ENCODE results near the gene UFL1.

UFL1 gene

DNA sequence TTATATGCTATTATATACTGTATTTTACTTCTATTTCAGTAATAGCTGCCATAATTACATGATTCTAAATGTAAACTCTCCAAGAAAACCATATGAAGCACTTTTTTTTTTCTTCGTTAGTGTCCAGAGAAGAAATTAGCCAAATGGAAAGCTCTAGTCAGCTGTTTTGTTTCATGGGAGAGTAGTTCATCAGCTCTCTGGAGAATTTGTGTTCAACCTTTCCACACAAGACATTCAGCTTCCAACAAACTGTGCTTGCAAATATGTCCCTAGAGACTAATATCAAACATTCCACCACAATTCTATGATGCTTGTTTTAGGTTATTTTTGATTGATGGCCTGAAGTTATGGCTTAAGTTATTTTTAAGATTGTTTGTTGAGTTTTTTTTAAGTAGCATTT is 60.8 kb downstream of the UFL1 start:
- Histone ChIP-seq H2AFZ (ENCODE audit: low read depth, low read length, severe bottlenecking) (no peak overlapping the region), H3K4me2 (ENCODE audit: low read depth, low read length, poor library complexity, severe bottlenecking) (no peak overlapping the region)
- TF ChIP-seq EZH2phosphoT487 (conservative IDR thresholded peaks at IDR 0.05; ENCODE audit: low read length): no peak

DNA sequence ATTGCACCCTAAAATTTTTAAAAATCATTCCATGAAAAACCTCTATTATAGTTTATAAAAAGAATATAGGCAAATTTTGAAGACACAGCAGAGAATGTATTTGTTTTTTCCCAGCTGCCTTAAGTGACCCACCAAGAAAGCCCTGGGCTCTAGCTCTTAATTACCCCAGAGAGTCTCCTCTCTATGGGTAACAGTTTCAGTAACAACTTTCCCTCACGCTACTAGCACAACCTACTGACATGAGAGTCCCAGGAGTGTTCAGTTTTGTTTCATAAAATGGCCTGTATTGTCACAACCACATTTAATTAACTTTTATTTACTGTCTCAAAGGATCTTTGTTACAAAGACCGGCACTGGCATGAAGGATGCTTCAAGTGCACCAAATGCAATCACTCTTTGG is 82.8 kb downstream of the UFL1 start:
- no peak for TF ChIP-seq EZH2phosphoT487 (conservative IDR thresholded peaks at IDR 0.05; ENCODE audit: low read length)
- TF ChIP-seq, protein P1, sequence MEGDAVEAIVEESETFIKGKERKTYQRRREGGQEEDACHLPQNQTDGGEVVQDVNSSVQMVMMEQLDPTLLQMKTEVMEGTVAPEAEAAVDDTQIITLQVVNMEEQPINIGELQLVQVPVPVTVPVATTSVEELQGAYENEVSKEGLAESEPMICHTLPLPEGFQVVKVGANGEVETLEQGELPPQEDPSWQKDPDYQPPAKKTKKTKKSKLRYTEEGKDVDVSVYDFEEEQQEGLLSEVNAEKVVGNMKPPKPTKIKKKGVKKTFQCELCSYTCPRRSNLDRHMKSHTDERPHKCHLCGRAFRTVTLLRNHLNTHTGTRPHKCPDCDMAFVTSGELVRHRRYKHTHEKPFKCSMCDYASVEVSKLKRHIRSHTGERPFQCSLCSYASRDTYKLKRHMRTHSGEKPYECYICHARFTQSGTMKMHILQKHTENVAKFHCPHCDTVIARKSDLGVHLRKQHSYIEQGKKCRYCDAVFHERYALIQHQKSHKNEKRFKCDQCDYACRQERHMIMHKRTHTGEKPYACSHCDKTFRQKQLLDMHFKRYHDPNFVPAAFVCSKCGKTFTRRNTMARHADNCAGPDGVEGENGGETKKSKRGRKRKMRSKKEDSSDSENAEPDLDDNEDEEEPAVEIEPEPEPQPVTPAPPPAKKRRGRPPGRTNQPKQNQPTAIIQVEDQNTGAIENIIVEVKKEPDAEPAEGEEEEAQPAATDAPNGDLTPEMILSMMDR (IDR thresholded peaks at IDR 0.05; ENCODE audit: insufficient read depth, low read length, poor library complexity, severe bottlenecking): no peak

More for the DNA sequence above, 60.8 kb downstream of the UFL1 start:
- Histone ChIP-seq H3K9me2 (replicated peaks; ENCODE audit: insufficient read depth, low read length) (no peaks in the 10 kb centered on the region), H3K27me3 (ENCODE audit: low read length) (no peaks in the 10 kb centered on the region), H3K4me3 (ENCODE audit: insufficient read depth, low read length, poor library complexity, severe bottlenecking) (no peak overlapping the region), H4K20me1 (ENCODE audit: low read depth, low read length) (no peaks in the 10 kb centered on the region), H3K9ac (ENCODE audit: low read length) (no peak overlapping the region), H3K36me3 (ENCODE audit: low read length) (no peaks in the 10 kb centered on the region), H3K9me3 (ENCODE audit: insufficient read depth, low read length) (no peaks in the 10 kb centered on the region), H3K27ac (ENCODE audit: low read depth, low read length) (no peak overlapping the region), H3F3A (ENCODE audit: insufficient read depth) (no peaks in the 10 kb centered on the region), H3K79me2 (ENCODE audit: insufficient read depth, low read length) (no peaks in the 10 kb centered on the region)

More for the DNA sequence above, 82.8 kb downstream of the UFL1 start:
- no peaks in the 10 kb centered on the region for H3F3A ChIP-seq (ENCODE audit: insufficient read depth)
- no peaks in the 10 kb centered on the region for H4K20me1 ChIP-seq (ENCODE audit: low read depth, low read length)
- no peak overlapping the region for H3K4me2 ChIP-seq (ENCODE audit: low read depth, low read length, poor library complexity, severe bottlenecking)
- H3K9me3 ChIP-seq (ENCODE audit: insufficient read depth, low read length): no peaks in the 10 kb centered on the region
- H3K9ac ChIP-seq (ENCODE audit: low read length): no peak overlapping the region
- H3K9me2 ChIP-seq (replicated peaks; ENCODE audit: insufficient read depth, low read length): no peaks in the 10 kb centered on the region
- no peak overlapping the region for H3K4me3 ChIP-seq (ENCODE audit: insufficient read depth, low read length, poor library complexity, severe bottlenecking)
- no peak overlapping the region for H2AFZ ChIP-seq (ENCODE audit: low read depth, low read length, severe bottlenecking)
- H3K27me3 ChIP-seq (ENCODE audit: low read length): no peaks in the 10 kb centered on the region
- H3K27ac ChIP-seq (ENCODE audit: low read depth, low read length): no peak overlapping the region
- H3K36me3 ChIP-seq (ENCODE audit: low read length): no peaks in the 10 kb centered on the region
- no peaks in the 10 kb centered on the region for H3K79me2 ChIP-seq (ENCODE audit: insufficient read depth, low read length)

All from SU-DHL-6 (cell line).